GM18519 (cell line): Measurements from ENCODE around the gene DYNLT1.
"Not testable (repeated sequence)": the region's sequence is repeated elsewhere in the genome, so short reads cannot be mapped to it uniquely, and the experiment has no call there.

Experiments used
- ATAC-seq: cut with Tn5 transposase; IDR thresholded peaks from one replicate; pipeline ENCODE4 v1.9.1; 2021; ENCODE audit warnings: mild to moderate bottlenecking, moderate library complexity; ENCODE audit not compliant: unreplicated experiment, low FRiP score

The DYNLT1 gene

DNA sequence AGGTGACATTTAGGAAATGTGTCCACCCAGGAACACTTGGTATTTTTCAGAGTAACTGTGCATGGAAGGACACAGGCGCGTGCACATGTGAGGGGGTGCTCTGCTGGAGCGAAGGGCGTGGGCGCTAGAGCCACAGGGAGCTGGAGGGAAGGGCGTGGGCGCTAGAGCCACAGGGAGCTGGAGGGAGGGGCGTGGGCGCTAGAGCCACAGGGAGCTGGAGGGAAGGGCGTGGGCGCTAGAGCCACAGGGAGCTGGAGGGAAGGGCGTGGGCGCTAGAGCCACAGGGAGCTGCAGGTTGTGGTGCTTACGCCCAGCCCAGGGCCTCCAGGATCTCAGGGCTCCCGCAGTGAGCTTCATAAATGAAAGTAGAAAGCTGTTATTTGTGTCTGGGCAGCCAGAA is 38.5 kb downstream of the DYNLT1 start:
- not testable (repeated sequence) for ATAC-seq

DNA sequence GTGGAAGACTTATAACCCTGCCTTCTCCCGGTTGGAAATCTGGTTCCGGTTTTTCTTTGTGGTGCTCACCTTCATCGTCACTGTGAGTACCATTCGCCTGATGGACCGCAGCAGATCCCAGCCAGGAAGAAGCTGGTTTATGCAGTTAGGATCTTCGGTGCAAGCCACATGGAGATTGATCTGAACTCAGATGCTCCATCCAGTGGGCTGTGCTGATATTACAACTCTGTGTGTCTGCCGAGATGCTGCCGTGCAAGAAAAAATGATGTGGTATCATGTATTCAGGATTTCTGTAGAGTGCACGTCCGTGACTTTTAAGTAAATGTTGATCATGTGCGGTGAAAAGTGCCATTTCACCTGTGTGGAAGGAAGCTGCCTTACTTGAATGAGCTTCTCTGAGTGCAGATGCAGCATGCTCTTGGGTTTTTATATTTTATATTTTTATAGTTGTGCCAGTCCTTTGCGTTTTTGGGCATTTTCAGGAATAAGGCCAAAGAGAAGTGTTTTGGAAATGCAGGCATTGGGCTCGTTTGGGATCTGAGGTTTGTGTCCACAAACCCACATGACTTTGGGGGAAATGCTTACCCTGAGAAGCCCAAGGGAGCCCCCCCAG is 39.2 kb downstream of the DYNLT1 start:
- no peak for ATAC-seq

DNA sequence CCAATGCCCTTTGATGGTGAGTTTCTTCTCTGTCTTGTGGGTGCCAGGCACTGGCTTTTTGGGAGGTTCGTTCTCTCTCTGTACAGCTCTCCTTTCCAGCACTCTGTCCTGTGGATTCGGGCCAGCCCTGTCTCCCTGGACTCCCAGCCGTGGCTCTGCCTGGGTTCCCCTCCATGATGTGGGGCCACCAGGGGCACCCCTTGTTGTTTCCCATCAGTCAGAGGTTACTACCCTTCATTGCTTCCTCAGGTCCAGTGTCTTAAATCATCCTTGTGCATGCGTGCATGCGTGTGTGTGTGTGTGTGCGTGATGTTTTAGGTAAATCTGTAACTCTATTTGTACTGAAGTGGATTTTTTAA is 40.5 kb downstream of the DYNLT1 start:
- ATAC-seq: no peak

DNA sequence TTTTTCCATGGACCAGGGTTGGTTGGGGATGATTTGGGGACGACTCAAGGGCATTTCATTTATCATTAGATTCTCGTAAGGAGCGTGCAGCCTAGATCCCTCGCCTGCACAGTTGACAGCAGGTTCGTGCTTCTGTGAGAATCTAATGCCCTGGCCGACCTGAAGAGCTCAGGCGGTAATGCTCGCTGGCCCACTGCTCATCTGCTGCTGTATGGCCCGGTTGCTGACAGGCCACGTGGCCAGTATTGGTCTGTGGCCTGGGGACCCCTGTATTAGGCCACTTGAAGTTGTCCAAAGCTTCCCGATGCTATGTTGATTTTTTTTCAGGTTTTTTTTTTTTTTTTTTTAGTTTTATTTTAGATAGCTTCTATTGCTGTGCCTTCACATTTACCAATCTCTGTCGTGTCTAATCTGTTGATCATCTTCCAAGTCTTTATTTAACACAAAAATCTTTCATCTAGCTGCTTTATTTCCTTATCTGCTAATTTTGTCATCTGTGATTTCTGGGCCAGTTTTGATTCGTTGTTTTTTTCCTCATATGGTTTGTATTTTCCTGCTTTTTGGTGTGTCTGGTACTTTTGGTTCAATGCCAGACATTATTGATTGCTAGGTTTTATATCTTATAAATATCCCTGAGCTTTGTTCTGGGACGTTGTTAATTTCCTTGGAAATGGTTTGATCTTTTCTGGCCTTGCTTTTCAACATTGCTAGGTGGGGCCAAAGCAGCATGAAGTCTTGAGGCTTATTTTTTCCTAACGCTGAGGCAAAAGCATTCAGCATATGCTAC is 41.1 kb downstream of the DYNLT1 start:
- no peak for ATAC-seq

DNA sequence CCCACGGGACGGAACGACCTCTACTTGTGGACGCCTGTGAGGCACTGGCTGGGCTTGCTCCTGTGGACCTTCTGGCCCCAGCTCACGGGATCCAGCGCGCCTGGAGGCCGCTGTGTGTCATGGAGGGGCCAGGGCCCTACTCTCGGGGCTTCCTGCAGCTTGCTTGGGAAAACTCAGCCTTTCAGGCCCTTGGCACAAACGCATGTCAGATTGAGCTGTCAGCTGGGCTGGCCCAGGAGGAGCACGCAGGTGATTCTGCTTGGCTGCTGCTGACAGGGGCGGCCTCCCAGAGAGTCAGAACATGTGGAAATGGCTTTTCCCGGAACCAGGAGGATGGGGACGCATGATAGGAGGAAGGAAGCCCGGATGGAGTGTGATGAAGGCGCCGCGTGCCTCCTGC is 44.9 kb downstream of the DYNLT1 start:
- no peak for ATAC-seq

DNA sequence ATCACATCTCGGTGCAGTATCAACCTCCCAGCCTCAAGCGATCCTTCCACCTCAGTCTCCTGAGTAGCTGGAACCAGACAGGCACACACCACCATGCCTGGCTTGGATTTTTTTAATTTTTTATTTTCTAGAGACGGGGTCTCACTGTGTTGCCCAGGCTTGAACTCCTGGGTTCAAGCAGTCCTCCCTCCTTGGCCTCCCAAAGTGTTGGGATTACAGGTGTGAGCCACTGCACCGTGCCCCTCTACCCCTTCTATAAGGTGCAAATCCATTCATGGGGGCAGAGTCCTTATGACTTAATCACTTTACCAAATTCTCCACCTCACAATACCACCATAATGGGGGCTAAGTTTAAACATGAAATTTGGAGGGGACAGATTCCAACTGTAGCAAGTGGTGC is 47.0 kb downstream of the DYNLT1 start:
- no peak for ATAC-seq

DNA sequence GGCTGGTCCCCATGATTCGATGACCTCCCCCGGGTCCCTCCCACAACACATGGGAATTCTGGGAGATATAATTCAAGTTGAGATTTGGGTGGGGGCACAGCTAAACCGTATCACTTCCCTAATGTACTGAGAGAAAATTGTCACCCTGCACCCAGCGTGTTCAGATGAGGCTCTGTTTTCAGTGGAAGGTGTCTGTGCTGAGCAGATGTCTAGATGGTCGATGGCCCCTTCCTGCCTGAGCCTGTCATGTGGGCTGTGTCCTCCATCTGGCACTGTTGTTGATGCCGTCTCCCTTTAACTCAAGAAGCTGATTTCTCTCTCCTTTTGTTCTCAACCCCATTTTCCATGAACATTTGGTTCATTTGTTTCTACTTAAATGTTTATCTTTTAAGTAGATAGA is 47.7 kb downstream of the DYNLT1 start:
- ATAC-seq: no peak

DNA sequence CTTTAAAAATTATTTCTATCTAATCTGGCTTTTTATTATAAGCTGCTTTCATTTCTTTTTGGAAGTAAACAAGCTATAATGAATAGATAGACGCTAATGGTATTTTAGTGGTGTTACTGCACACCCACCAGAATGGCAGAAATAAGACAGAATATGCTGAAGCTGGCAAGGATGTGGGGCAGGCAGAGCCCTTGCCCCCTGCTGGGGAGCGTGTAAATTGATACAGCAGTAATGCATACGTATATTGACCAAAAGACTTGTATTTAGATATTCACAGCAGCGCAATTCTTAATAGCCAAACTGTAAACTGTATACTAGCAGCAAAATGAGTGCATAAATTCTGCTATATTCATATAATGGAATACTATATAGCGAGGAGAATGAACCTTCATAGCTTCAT is 49.3 kb downstream of the DYNLT1 start:
- ATAC-seq: no peak

DNA sequence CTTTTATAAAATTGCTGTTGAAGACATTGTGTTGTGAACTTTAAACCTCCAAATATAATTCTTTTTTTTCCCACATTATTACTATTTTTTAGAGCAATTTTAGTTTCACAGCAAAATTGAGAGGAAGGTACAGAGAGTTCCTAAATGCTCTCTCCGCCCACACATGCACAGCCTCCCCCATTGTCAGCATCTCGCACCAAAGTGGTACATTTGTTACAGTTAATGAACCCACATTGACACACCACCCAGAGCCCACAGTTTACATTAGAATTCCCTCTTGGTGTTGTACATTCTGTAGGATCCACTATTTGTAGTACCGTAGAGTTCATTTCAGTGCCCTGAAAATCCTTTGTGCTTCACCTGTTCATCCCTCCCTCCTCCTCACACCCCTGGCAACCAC is 50.9 kb downstream of the DYNLT1 start:
- ATAC-seq: no peak

DNA sequence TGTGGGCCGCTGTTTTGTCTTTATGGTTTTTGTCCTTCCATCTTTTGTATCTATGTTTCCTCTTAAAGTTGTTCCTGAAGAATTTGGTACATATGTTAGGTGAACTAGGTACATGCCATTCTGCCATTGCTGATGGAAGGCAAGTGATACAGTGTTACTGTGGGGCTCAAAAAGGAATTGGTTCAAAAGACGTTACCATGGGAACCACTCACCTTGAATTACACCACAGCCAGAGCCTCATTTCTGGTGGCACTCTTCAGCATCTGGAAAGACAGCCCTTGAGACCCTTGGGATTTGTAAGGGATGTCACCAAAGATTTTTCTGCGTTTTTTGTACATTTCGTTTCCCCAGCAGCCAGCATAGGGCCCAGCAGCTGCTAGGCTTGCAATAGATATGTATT is 52.7 kb downstream of the DYNLT1 start:
- ATAC-seq: no peak

DNA sequence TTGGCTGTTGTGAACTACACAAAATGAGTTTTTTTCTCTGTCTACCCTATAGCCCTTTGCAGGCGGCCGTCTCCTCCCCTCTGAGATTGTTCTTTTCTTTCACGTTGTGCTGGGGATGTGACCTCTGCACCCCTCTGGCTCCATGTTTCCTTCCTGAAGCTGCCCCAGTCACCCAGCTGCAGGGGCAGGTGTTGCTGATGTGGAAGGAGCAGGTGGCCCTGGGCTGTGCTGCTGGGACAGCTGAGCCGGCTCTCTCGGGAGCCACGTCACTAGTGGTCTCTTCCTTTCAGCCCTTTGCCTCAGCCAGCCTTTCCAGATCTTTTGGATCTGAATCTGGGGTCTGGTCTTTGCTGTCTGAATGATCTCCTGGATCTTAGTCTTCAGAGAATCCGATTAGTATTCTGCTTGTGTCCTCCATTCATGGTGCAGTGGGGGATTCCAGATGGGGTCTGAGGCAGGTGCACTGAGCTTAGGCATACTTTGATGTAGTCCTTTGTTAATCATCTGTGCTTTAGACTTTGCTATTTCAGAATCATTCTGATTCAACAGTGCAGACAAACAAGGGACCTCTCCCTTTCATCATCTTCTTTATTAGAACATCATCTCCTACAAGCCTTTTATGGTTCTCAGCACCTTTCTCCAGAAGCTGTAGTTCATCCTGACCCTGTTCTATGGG is 53.3 kb downstream of the DYNLT1 start:
- ATAC-seq: no peak

DNA sequence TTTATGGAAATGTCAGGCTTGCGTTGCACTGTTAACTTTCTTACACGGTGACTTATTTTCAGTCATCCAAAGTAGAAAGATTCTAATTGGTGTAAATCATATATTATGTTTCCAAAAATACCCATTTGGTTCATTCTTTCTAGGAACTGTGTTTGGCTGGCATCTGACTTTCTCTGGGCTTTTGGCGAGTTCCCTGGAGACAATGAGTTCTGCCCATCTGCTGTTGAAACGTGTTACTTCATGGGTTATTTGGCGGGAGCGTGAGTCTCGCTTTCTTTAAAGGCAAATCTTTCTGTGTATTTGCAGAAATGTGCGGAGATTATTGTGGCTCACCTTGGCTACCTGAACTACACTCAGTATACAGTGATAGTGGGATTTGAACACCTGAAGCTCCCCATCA is 55.2 kb downstream of the DYNLT1 start:
- ATAC-seq: no peak

DNA sequence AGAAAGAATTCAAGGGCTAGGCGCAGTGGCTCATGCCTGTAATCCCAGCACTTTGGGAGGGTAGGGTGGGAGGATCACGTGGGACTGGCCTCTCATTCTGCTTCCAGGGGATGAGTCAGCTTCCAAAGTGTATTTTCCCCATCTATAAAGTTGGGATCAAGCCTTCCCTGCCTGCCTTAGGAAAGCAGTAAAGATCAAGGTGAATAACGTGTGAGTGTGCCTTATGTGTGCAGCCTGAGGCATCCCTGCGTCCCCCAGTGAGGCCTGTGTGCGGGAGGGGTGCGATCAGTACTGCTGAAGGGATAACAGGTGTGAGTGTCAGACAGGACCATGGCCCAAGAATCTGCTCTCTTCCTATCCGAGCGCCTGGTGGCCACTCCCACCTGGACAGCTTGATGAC is 57.9 kb downstream of the DYNLT1 start:
- ATAC-seq: no peak
